Smooth muscle cell of the brain vasculature (primary cell): ENCODE data around the gene PCBP3.
"Not testable (repeated sequence)": the region's sequence is repeated elsewhere in the genome, so short reads cannot be mapped to it uniquely, and the experiment has no call there.

Experiments used
- DNase-seq: peaks from one replicate; pipeline ENCODE4 v3.0.0-alpha.2; 2012; ENCODE audit warnings: low read depth, low spot score

The PCBP3 gene

GRCh38 chr21:45943630-45944540 lies 300.4 kb downstream of the PCBP3 start:
- no peak for DNase-seq

- no peak for DNase-seq
These were observed 301.1 kb downstream of the PCBP3 start for GRCh38 chr21:45944601-45945000.

GRCh38 chr21:45945066-45945867 lies 301.7 kb downstream of the PCBP3 start:
- no peak for DNase-seq

GRCh38 chr21:45945868-45946210 lies 302.3 kb downstream of the PCBP3 start:
- no peak for DNase-seq

- no peak for DNase-seq
These were observed 303.8 kb downstream of the PCBP3 start for GRCh38 chr21:45947296-45947695.

- no peak for DNase-seq
These were observed 304.3 kb downstream of the PCBP3 start for GRCh38 chr21:45947716-45948255.

GRCh38 chr21:45948576-45949141 lies 305.1 kb downstream of the PCBP3 start:
- DNase-seq = no peak

- no peak for DNase-seq
These were observed 306.6 kb downstream of the PCBP3 start for GRCh38 chr21:45949928-45950739.

GRCh38 chr21:45950740-45951515 lies 307.4 kb downstream of the PCBP3 start:
- DNase-seq = peak; percentile 23

GRCh38 chr21:45951676-45952075 lies 308.2 kb downstream of the PCBP3 start:
- no peak for DNase-seq

GRCh38 chr21:45952527-45952926 lies 309.0 kb downstream of the PCBP3 start:
- not testable (repeated sequence) for DNase-seq

- DNase-seq = no peak
These were observed 309.4 kb downstream of the PCBP3 start for GRCh38 chr21:45952974-45953373.

GRCh38 chr21:45954261-45954660 lies 310.7 kb downstream of the PCBP3 start:
- DNase-seq = no peak

GRCh38 chr21:45954921-45955320 lies 311.4 kb downstream of the PCBP3 start:
- no peak for DNase-seq

GRCh38 chr21:45957551-45957950 lies 314.0 kb downstream of the PCBP3 start:
- no peak for DNase-seq

GRCh38 chr21:45957981-45958600 lies 314.6 kb downstream of the PCBP3 start:
- DNase-seq = no peak

- no peak for DNase-seq
These were observed 315.7 kb downstream of the PCBP3 start for GRCh38 chr21:45959182-45959581.

- no peak for DNase-seq
These were observed 316.4 kb downstream of the PCBP3 start for GRCh38 chr21:45959779-45960390.

- not testable (repeated sequence) for DNase-seq
These were observed 317.9 kb downstream of the PCBP3 start for GRCh38 chr21:45961408-45961807.
